ENCODE measurements around the gene SYPL1.

DNA sequence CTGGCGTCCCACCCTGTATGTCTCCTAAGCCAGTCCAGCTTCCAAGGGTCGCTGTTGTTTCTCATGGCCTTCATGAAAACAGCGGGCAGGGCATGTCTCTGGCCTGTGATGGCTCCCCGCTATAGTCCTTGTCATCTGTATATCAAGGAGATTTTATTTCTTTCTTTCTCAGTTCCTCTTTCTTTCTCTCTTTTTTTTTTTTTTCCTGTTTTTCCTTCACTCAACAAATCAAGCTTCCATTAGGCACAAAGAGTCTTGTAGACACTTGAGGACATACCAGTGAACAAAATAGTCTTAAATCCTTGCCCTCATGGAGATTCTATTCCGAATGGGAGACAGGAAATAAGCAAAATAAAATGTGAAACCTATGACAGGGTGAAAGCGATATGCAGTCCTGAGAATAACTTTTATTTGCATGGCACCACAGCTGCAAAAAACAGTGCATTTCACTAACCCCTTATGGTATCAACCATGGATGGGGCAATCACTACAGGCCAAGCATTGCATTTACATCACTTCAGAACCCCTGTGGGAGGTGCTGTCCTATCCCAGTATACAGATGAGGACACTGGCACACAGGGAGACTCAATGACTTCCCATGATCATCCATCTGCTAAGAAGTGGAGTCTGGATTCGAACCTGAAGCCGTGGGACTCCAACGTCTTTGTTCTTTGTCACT, 50.7 kb downstream of the SYPL1 start:
- TF ChIP-seq, protein P1, sequence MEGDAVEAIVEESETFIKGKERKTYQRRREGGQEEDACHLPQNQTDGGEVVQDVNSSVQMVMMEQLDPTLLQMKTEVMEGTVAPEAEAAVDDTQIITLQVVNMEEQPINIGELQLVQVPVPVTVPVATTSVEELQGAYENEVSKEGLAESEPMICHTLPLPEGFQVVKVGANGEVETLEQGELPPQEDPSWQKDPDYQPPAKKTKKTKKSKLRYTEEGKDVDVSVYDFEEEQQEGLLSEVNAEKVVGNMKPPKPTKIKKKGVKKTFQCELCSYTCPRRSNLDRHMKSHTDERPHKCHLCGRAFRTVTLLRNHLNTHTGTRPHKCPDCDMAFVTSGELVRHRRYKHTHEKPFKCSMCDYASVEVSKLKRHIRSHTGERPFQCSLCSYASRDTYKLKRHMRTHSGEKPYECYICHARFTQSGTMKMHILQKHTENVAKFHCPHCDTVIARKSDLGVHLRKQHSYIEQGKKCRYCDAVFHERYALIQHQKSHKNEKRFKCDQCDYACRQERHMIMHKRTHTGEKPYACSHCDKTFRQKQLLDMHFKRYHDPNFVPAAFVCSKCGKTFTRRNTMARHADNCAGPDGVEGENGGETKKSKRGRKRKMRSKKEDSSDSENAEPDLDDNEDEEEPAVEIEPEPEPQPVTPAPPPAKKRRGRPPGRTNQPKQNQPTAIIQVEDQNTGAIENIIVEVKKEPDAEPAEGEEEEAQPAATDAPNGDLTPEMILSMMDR (IDR thresholded peaks at IDR 0.05): no peak
- no peak for TF ChIP-seq EZH2 (IDR thresholded peaks at IDR 0.05; ENCODE audit: borderline replicate concordance, insufficient read depth, low read depth, low read length, poor library complexity, severe bottlenecking)

Measured in B cell (primary cell).